ENCODE results near the gene KRTAP20-1.

KRTAP20-1 gene

DNA sequence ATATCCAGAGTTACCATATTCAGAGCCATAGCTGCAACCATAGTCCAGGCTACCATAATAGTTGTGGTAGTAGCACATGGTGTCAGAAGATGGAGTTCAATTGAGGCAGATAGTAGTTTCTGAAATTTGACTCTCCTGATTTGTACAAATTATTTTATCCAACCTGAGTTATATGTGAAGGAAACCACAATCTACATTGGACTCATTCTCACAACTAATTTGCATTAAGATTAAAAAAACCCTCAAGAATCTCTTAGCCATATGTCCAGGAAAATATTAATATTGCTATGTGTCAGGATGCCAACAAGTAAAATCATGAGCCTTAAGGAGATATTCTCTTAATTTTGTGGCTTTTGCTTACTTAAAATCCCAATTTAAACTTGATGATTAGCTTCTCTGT lies 25.9 kb upstream of the KRTAP20-1 start, which contains the start of gene KRTAP22-2:
Gene KRTAP22-2, minus strand, starts transcription at position 101 of the 400 bp plus-strand sequence.
- Histone ChIP-seq H3K27ac (ENCODE audit: extremely low read depth, low read depth, low read length) (no peak within 1 kb of the TSS), H3K4me3 (ENCODE audit: low read depth, low read length) (no peak within 1 kb of the TSS), H3K4me1 (ENCODE audit: control insufficient read depth, insufficient read depth, low read length) (no peaks in the 10 kb centered on the region), H3K9me3 (ENCODE audit: control insufficient read depth, insufficient read depth, low read depth, low read length) (no peaks in the 10 kb centered on the region), H3K36me3 (ENCODE audit: control insufficient read depth in 2 of 2, insufficient read depth in 1 of 2, low read length in 2 of 2) (no peaks in the 10 kb centered on the region)
- ChIA-PET POLR2A (no interaction called here), CTCF (no interaction called here)
- TF ChIP-seq ZNF23 (tag by site-specific recombination; IDR thresholded peaks at IDR 0.05; ENCODE audit: borderline replicate concordance) (no peak), MZF1 (tag by site-specific recombination; IDR thresholded peaks at IDR 0.05; ENCODE audit: borderline replicate concordance) (no peak), ZEB2 (tag by site-specific recombination; IDR thresholded peaks at IDR 0.05) (no peak), ZNF426 (tag by site-specific recombination; IDR thresholded peaks at IDR 0.05) (no peak), ZNF658 (tag by site-specific recombination; IDR thresholded peaks at IDR 0.05) (no peak), YY1 (tag by site-specific recombination; IDR thresholded peaks at IDR 0.05) (no peak), ZNF660 (tag by site-specific recombination; IDR thresholded peaks at IDR 0.05) (no peak), ZNF514 (tag by site-specific recombination; IDR thresholded peaks at IDR 0.05) (no peak), ZNF549 (tag by site-specific recombination; IDR thresholded peaks at IDR 0.05) (no peak), ZNF132 (tag by site-specific recombination; IDR thresholded peaks at IDR 0.05; ENCODE audit: borderline replicate concordance) (no peak), ZNF560 (tag by site-specific recombination; IDR thresholded peaks at IDR 0.05; ENCODE audit: borderline replicate concordance) (no peak), OSR2 (tag by site-specific recombination; IDR thresholded peaks at IDR 0.05) (no peak), ZNF830 (tag by site-specific recombination; IDR thresholded peaks at IDR 0.05; ENCODE audit: low read depth) (no peak), SP2 (tag by site-specific recombination; IDR thresholded peaks at IDR 0.05) (no peak), ZNF544 (tag by site-specific recombination; IDR thresholded peaks at IDR 0.05) (no peak), ZNF785 (tag by site-specific recombination; IDR thresholded peaks at IDR 0.05) (no peak), ZNF311 (tag by site-specific recombination; IDR thresholded peaks at IDR 0.05; ENCODE audit: borderline replicate concordance) (no peak)
- TF ChIP-seq, protein P1, sequence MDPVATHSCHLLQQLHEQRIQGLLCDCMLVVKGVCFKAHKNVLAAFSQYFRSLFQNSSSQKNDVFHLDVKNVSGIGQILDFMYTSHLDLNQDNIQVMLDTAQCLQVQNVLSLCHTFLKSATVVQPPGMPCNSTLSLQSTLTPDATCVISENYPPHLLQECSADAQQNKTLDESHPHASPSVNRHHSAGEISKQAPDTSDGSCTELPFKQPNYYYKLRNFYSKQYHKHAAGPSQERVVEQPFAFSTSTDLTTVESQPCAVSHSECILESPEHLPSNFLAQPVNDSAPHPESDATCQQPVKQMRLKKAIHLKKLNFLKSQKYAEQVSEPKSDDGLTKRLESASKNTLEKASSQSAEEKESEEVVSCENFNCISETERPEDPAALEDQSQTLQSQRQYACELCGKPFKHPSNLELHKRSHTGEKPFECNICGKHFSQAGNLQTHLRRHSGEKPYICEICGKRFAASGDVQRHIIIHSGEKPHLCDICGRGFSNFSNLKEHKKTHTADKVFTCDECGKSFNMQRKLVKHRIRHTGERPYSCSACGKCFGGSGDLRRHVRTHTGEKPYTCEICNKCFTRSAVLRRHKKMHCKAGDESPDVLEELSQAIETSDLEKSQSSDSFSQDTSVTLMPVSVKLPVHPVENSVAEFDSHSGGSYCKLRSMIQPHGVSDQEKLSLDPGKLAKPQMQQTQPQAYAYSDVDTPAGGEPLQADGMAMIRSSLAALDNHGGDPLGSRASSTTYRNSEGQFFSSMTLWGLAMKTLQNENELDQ (tag by site-specific recombination; IDR thresholded peaks at IDR 0.05; ENCODE audit: low read depth) = no peak
- TF ChIP-seq, protein P2, sequence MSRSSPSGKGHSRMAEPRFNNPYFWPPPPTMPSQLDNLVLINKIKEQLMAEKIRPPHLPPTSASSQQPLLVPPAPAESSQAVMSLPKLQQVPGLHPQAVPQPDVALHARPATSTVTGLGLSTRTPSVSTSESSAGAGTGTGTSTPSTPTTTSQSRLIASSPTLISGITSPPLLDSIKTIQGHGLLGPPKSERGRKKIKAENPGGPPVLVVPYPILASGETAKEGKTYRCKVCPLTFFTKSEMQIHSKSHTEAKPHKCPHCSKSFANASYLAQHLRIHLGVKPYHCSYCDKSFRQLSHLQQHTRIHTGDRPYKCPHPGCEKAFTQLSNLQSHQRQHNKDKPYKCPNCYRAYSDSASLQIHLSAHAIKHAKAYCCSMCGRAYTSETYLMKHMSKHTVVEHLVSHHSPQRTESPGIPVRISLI (tag by site-specific recombination; IDR thresholded peaks at IDR 0.05) = no peak
- TF ChIP-seq, protein P3, sequence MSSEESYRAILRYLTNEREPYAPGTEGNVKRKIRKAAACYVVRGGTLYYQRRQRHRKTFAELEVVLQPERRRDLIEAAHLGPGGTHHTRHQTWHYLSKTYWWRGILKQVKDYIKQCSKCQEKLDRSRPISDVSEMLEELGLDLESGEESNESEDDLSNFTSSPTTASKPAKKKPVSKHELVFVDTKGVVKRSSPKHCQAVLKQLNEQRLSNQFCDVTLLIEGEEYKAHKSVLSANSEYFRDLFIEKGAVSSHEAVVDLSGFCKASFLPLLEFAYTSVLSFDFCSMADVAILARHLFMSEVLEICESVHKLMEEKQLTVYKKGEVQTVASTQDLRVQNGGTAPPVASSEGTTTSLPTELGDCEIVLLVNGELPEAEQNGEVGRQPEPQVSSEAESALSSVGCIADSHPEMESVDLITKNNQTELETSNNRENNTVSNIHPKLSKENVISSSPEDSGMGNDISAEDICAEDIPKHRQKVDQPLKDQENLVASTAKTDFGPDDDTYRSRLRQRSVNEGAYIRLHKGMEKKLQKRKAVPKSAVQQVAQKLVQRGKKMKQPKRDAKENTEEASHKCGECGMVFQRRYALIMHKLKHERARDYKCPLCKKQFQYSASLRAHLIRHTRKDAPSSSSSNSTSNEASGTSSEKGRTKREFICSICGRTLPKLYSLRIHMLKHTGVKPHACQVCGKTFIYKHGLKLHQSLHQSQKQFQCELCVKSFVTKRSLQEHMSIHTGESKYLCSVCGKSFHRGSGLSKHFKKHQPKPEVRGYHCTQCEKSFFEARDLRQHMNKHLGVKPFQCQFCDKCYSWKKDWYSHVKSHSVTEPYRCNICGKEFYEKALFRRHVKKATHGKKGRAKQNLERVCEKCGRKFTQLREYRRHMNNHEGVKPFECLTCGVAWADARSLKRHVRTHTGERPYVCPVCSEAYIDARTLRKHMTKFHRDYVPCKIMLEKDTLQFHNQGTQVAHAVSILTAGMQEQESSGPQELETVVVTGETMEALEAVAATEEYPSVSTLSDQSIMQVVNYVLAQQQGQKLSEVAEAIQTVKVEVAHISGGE (tag by site-specific recombination; conservative IDR thresholded peaks at IDR 0.05; ENCODE audit: low read depth) = no peak

DNA sequence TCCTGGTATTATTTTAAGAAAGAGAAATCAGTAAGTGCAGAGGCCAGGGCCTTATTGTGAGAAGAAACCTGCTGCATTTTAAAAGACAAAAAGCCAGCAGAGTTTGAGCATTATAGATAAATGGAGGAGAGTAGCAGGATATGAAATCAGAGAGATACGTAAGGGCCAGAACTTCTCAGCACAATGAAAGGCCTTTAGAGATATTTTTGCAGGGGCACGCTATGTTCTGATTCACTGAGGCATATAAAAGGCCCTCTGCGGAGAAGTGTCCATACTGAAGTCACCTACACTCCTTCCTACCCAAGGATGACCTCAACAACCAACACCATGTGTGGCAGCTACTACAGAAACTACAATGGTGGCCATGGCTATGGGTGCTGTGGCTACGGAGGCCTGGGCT lies 24.1 kb upstream of the KRTAP20-1 start, which contains the start of gene KRTAP6-3:
Gene KRTAP6-3, plus strand, starts transcription at position 301 of the 400 bp plus-strand sequence. Its CDS starts 6 bp downstream, at position 307.
- no peaks in the 10 kb centered on the region for H3K9me3 ChIP-seq (ENCODE audit: control insufficient read depth, insufficient read depth, low read depth, low read length)
- no peaks in the 10 kb centered on the region for H3K4me1 ChIP-seq (ENCODE audit: control insufficient read depth, insufficient read depth, low read length)
- H3K27ac ChIP-seq (ENCODE audit: extremely low read depth, low read depth, low read length) = no peak within 1 kb of the TSS
- CTCF ChIA-PET = no interaction called here
- H3K36me3 ChIP-seq (ENCODE audit: control insufficient read depth in 2 of 2, insufficient read depth in 1 of 2, low read length in 2 of 2) = no peaks in the 10 kb centered on the region
- H3K4me3 ChIP-seq (ENCODE audit: low read depth, low read length) = no peak within 1 kb of the TSS
- POLR2A ChIA-PET = no interaction called here
- TF ChIP-seq ZNF138 (tag by site-specific recombination; IDR thresholded peaks at IDR 0.05; ENCODE audit: borderline replicate concordance) (no peak), ZNF530 (tag by site-specific recombination; IDR thresholded peaks at IDR 0.05; ENCODE audit: low read depth) (no peak), ZNF560 (tag by site-specific recombination; IDR thresholded peaks at IDR 0.05; ENCODE audit: borderline replicate concordance) (no peak), ZNF837 (tag by site-specific recombination; IDR thresholded peaks at IDR 0.05) (no peak), ZNF707 (tag by site-specific recombination; IDR thresholded peaks at IDR 0.05) (no peak), ZNF658 (tag by site-specific recombination; IDR thresholded peaks at IDR 0.05) (no peak), ZSCAN23 (tag by site-specific recombination; IDR thresholded peaks at IDR 0.05) (no peak)
- TF ChIP-seq, protein P4, sequence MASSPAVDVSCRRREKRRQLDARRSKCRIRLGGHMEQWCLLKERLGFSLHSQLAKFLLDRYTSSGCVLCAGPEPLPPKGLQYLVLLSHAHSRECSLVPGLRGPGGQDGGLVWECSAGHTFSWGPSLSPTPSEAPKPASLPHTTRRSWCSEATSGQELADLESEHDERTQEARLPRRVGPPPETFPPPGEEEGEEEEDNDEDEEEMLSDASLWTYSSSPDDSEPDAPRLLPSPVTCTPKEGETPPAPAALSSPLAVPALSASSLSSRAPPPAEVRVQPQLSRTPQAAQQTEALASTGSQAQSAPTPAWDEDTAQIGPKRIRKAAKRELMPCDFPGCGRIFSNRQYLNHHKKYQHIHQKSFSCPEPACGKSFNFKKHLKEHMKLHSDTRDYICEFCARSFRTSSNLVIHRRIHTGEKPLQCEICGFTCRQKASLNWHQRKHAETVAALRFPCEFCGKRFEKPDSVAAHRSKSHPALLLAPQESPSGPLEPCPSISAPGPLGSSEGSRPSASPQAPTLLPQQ (tag by site-specific recombination; IDR thresholded peaks at IDR 0.05) = no peak
- TF ChIP-seq, protein P5, sequence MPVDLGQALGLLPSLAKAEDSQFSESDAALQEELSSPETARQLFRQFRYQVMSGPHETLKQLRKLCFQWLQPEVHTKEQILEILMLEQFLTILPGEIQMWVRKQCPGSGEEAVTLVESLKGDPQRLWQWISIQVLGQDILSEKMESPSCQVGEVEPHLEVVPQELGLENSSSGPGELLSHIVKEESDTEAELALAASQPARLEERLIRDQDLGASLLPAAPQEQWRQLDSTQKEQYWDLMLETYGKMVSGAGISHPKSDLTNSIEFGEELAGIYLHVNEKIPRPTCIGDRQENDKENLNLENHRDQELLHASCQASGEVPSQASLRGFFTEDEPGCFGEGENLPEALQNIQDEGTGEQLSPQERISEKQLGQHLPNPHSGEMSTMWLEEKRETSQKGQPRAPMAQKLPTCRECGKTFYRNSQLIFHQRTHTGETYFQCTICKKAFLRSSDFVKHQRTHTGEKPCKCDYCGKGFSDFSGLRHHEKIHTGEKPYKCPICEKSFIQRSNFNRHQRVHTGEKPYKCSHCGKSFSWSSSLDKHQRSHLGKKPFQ (tag by site-specific recombination; IDR thresholded peaks at IDR 0.05) = no peak
